SKM-1 (cell line): Measurements from ENCODE around the gene UMODL1.
"Not testable (repeated sequence)": the region's sequence is repeated elsewhere in the genome, so short reads cannot be mapped to it uniquely, and the experiment has no call there.

Source experiments
- DNase-seq: peaks from one replicate; lab custom pipeline; 2025; ENCODE audit not compliant: unreplicated experiment; lab: John Stamatoyannopoulos, UW

The UMODL1 gene

DNA sequence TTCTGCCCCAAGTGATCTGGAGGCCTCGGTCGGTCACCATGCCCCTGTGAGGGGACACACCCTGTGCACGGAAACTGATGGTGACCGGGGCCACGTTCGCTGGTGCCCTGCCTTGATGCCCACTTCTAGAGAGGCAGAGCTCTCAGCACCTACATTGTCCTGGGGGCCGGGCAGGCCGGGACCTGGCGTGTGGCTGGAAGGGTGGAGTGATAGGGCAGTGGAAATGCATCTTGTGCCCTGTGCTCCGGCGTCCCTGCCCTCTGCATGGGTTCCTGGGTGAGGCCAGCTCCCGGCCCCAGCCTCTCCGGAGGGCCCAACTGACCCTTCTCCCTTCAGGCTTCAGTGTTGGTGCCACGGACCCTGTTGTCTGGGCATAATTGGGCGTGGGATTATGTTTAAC is 11.0 kb upstream of the UMODL1 start:
- DNase-seq, result no peak

DNA sequence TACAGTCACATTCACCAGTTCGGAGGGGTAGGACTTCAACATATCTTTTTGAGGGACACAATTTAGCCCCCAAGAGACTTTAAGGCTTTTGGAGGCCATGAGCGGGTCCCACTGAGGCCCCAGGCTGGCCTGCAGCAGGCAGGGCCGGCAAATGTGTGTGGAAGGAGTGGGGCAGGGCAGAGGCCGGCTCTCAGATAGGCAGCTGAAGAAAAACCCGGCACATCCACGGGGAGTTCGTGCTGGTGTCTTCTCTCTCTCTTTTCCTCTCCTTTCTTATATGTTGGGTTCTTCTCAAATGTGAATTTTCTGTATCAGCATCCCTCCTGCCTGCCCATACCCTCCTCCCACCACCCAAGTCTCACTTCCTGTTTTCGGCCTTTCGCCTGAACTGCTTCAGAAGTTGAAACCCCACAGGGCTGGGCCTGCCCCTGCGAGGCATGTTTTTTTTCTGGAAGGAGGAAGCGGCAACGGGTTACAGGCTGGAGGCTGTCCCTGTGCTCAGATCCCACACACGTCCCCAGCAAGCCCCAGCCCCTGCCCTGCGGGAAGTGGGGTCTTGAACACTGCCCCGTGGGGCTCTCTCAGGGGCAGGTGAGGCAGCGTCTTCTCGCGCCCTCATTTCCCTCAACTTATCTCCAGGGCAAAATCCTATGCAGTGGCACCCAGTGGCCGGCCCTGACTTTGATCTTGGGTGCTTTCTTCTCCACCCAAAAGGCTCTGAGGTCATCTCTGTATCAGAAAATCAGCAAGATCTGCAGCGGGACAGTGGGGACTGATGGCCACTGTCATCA is 9.7 kb upstream of the UMODL1 start:
- DNase-seq, result peak; percentile 91

GRCh38 chr21:42061986-42062235 is 9.2 kb upstream of the UMODL1 start:
- DNase-seq, result no peak

- DNase-seq, result no peak
Measured at GRCh38 chr21:42062236-42063022, 8.7 kb upstream of the UMODL1 start.

GRCh38 chr21:42063191-42063570 is 7.9 kb upstream of the UMODL1 start:
- no peak for DNase-seq

DNA sequence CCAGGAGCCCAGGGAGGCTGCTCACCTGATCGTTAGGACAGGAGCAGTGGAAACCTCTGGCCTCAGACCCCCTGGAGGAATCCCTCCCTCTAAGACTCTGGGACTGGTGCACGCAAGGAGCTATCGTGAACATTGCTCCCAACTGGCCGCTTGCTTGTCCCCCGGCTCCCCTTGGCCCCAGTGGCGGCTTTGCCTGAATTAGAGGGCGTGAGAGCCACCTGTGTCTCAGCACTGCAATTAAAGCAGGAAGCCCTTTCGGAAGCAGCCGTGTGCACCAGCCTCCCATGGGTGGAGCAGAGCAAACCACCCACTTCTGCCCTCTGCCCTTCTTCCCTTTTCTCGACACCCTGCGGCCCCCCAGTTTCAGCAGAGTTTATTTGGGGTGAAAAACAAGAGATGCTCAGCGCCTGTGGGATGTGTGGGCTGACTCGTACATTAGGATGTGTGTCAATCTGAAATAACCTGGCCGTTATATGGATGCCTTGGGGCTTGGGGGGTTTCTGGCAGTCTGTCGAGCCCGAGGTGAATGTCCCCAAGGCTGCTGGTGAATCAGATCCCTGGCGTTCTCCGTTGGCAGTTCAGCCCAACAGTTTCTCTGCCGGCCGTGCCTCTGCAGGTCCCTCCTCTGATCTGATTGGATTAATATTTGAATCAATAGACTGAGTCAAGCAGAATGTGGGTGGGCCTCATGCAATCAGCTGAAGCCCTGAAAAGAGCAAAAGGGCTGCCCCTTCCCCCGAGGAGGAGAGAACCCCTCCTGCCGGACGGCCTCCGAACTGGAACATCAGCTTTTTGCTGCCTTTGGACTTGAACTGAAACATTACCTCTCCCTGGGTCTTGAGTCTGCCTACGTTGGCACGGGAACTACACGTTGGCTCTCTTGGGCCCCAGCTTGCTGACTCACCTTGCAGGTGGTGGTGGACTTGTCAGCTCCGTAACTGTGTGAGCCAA is 7.3 kb upstream of the UMODL1 start:
- DNase-seq, result peak; percentile 81

GRCh38 chr21:42066521-42066920 is 4.6 kb upstream of the UMODL1 start:
- DNase-seq, result no peak

GRCh38 chr21:42067531-42068255 is 3.4 kb upstream of the UMODL1 start:
- no peak for DNase-seq

- no peak for DNase-seq
Measured at GRCh38 chr21:42068256-42068545, 2.9 kb upstream of the UMODL1 start.

GRCh38 chr21:42068592-42068991 is 2.5 kb upstream of the UMODL1 start:
- DNase-seq, result no peak

- DNase-seq, result no peak
Measured at GRCh38 chr21:42069327-42069726, 1.8 kb upstream of the UMODL1 start.

GRCh38 chr21:42069843-42070242 is 1.3 kb upstream of the UMODL1 start:
- no peak for DNase-seq

DNA sequence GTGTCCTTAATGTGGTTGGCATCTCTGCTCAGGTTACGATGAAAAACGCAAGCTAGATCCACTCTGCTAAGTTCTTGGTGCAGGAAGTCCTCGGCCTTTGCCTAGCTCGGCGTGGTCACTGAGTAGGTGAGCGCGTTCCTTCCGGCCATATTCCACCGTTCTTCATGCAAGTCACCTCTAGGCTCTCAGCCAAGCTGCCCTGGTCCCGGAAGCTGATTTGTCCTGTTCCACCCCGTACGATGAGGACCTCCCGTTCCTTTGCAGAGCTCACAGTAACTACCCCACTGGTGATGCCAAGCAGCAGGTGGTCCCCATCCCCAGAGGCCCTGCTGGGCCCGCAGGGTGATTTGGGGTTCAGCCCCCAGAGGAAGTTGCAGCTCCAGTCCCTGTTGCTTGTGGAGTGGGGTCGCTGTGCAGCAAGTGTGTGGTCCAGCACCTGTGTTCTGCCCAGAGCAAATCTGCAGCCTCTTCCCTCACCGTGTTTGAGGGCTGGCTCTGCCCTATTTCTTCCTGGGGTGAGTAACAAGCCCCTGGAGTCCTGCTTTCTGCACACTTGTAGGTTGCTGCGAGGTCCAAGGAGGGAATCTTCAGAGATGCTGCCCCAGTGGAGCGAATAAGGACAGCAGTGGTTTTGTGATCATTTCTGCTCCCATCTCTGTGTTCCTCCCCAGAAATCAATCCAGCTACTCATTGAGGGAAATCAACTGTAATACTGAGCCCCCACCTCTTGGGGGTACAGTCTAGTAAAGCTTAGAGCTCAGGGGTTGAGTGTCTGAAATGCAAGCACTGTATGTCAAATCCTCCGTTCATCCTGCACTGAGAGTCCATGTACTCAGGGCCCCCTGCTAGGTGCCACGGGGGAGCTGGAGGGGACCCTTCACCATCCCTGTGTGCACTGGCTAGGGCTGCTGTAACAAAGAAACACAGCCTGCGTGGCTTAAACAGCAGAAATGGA is 2.3 kb downstream of the UMODL1 start:
- no peak for DNase-seq

GRCh38 chr21:42075686-42076471 is 4.8 kb downstream of the UMODL1 start:
- DNase-seq, result no peak

DNA sequence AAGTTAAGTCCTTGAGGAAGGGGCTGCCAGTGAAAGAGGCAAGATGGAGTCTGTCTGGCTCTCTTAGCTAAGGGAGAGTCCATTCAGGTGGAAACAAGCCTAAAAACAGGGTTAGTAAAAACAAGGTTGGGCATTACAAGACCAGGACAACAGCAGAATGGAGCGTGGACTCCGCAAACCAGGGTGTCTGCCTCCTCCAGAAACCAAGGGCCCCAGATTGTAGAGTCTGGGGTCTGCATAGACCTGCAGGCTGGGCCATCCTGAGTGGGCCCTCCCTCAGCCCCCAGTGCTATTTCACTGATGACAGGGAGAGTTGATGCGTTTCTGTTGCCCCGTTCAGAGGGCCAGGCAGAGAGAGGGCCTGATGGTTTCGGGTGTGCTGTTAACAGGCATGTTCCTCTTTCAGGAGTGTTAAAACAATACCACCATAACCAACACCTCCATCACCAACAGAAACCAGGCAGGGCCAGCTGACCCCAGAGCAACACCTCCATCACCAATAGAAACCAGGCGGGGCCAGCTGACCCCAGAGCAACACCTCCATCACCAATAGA is 6.6 kb downstream of the UMODL1 start:
- DNase-seq, result not testable (repeated sequence)

DNA sequence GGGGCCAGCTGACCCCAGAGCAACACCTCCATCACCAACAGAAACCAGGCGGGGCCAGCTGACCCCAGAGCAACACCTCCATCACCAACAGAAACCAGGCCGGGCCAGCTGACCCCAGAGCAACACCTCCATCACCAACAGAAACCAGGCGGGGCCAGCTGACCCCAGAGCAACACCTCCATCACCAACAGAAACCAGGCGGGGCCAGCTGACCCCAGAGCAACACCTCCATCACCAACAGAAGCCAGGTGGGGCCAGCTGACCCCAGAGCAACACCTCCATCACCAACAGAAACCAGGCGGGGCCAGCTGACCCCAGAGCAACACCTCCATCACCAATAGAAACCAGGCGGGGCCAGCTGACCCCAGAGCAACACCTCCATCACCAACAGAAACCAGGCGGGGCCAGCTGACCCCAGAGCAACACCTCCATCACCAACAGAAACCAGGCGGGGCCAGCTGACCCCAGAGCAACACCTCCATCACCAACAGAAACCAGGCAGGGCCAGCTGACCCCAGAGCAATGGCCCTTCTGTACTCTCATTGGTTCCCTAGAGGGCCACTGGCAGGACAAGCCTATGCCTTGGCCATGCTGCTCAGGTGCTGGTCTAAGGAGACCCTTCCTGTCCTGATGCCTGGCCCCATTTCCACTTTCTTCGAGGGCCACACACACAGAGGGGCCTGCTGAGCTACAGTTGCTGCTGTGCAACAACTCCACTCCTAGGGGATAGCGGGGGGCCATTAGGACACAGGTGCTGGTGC is 7.3 kb downstream of the UMODL1 start:
- not testable (repeated sequence) for DNase-seq

DNA sequence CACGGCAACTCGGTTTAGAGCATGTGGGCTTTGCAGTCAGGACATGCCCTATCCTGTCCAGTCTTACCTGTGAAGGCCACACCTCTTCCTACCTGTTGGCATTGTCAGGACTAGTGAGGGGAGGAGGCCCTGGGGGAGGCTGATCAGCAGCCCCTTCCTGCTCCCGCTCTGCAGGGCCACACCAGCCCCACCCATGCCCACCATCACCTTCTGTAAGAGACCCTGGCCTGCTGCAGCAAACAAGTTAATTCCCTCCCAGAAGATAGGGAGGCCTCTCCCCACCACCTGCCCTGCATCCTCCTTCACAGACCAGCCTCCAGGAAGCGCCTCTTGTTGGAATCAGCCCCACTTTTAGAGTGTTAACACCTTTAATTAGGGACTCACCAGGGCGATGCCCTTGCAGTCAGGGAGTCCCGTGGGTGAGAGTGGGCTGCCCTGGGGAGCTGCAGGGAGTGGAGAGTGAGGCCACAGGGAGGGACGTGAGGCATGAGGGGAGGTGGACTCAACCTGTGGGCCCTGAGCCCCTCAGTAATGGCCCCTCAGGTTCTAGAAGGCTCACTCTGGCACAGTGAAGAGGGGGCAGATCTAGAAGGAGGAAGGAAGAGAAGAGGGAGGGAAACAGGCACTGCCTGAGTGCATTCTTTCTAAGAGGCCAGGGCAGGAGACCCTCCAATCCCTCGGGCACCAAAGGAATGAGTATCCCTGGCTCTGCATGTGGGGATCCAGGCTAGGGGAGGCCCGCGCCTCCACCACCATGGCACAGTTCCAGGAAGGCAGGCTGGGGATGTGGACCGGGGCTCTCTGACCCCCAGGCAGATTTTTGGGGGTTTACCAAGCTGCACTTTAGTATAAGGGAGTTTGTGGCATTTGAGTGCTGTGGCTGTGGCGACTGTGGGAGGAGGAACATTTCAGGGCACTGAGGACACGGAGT is 8.2 kb downstream of the UMODL1 start:
- no peak for DNase-seq
